AG04450 (cell line): ENCODE data around the gene NKIRAS1. TPM values are rescaled to one million over a fixed set of nuclear protein-coding genes. Genes with fewer than 3 reads are reported as not detected.

Source experiments
- CTCF ChIA-PET: fragments of 300-600, 350-600 bp; formaldehyde crosslinking; extraction: SDS; loops from one replicate; lab custom pipeline; 2022; ENCODE audit warnings: antibody characterized with exemption, inconsistent platforms; lab: Charles Lee
- POLR2A ChIA-PET: fragments of 350-600 bp; formaldehyde crosslinking; extraction: SDS; loops from one replicate; lab custom pipeline; 2021; ENCODE audit warnings: antibody characterized with exemption, inconsistent platforms; lab: Yijun Ruan, JAX
- DNase-seq: peaks from one replicate; pipeline ENCODE4 v3.0.0-alpha.2; 2011; ENCODE audit warnings: low read depth, low spot score
- H3K27ac ChIP-seq: one replicate; pipeline ENCODE4 v1.5.1; 2012; ENCODE audit warnings: low read depth, low read length, control low read depth
- H3K27me3 ChIP-seq: one replicate; pipeline ENCODE4 v1.6.0; 2012; ENCODE audit warnings: low read length; ENCODE audit not compliant: control insufficient read depth, insufficient read depth
- H3K4me3 ChIP-seq: 2 replicates; pipeline ENCODE4 v1.5.1; 2011; ENCODE audit warnings: mild to moderate bottlenecking, low read depth, low read length, control low read depth
- H3K9me3 ChIP-seq: 2 replicates; pipeline ENCODE4 v1.5.1; 2012; ENCODE audit warnings: low read length; ENCODE audit not compliant: control insufficient read depth, insufficient read depth
- CTCF ChIP-seq: IDR thresholded peaks from 2 replicates; pipeline ENCODE4 v1.5.1; 2011; ENCODE audit warnings: low read depth, low read length, control low read depth, inconsistent platforms
- polyA plus RNA-seq: library from polyadenylated mRNA; depleted of rRNA; stranded (reverse); fragments of >200 nt; gene quantifications from 2 replicates; pipeline ENCODE4 v1.2.3, GENCODE V29; 2011

The NKIRAS1 gene
- polyA plus RNA-seq, 1 experiment = 10.4 TPM

- CTCF ChIA-PET = interaction anchor here (0.7 to 1.4 kb wide), 2 partner anchors 12 to 57 kb away, joined by 4 read pairs; no protein-coding TSS in a partner anchor
- H3K27ac ChIP-seq = peak overlapping the region; percentile 91
- no peak for TF ChIP-seq CTCF
These were observed 29.3 kb upstream of the NKIRAS1 start for GRCh38 chr3:23945913-23946687.

GRCh38 chr3:23945663-23945912 lies 28.8 kb upstream of the NKIRAS1 start:
- CTCF ChIA-PET = no interaction called here
- H3K27ac ChIP-seq = peak overlapping the region; percentile 39
- DNase-seq = no peak
- POLR2A ChIA-PET = interaction anchor here (1.1 to 1.3 kb wide), 2 partner anchors 22 to 29 kb away, joined by 17 to 33 read pairs; partner anchors contain the start of genes NKIRAS1 and RPL15
- peak overlapping the region; percentile 74 for H3K4me3 ChIP-seq
- no peak for TF ChIP-seq CTCF
- H3K9me3 ChIP-seq = no peaks in the 10 kb centered on the region
- H3K27me3 ChIP-seq = no peaks in the 10 kb centered on the region

More at GRCh38 chr3:23945913-23946687, 29.3 kb upstream of the NKIRAS1 start:
- DNase-seq = peak; percentile 77
- peak overlapping the region; percentile 86 for H3K4me3 ChIP-seq
- no peaks in the 10 kb centered on the region for H3K9me3 ChIP-seq
- no peaks in the 10 kb centered on the region for H3K27me3 ChIP-seq
- POLR2A ChIA-PET = interaction anchor here (0.6 to 1.3 kb wide), 6 partner anchors 9 to 218 kb away, joined by 3 to 33 read pairs (median 3); partner anchors contain the start of genes NKIRAS1 and RPL15

GRCh38 chr3:23944861-23945662 lies 28.3 kb upstream of the NKIRAS1 start, which contains the start of gene NR1D2:
NR1D2 (plus strand) TSS chr3:23945286; CDS start chr3:23945579, 293 bp downstream.
- ChIA-PET POLR2A (interaction anchor here (1.2 kb wide), 1 partner anchor 28 kb away, joined by 12 read pairs; the partner anchor contains the start of genes NKIRAS1 and RPL15), CTCF (no interaction called here)
- Histone ChIP-seq H3K27ac (peak within 1 kb of the TSS; percentile 91), H3K9me3 (no peaks in the 10 kb centered on the region), H3K4me3 (peak within 1 kb of the TSS; percentile 86), H3K27me3 (no peaks in the 10 kb centered on the region)
- DNase-seq = peak; percentile 34
- no peak for TF ChIP-seq CTCF

GRCh38 chr3:23944007-23944783 lies 27.4 kb upstream of the NKIRAS1 start:
- H3K9me3 ChIP-seq = no peaks in the 10 kb centered on the region
- no peak for TF ChIP-seq CTCF
- H3K4me3 ChIP-seq = peak overlapping the region; percentile 74
- H3K27ac ChIP-seq = no peak overlapping the region
- POLR2A ChIA-PET = interaction anchor here (0.7 to 1.2 kb wide), 2 partner anchors 20 to 27 kb away, joined by 4 to 12 read pairs; partner anchors contain the start of genes NKIRAS1 and RPL15
- CTCF ChIA-PET = no interaction called here
- no peak for DNase-seq
- H3K27me3 ChIP-seq = no peaks in the 10 kb centered on the region
